Activated T-cell treated with anti-CD3 and anti-CD28 coated beads, Interleukin-2, amount 50 U/mL, for 48 hours (primary cell): Measurements from ENCODE around the gene RPH3AL.
"Not testable (repeated sequence)": the region's sequence is repeated elsewhere in the genome, so short reads cannot be mapped to it uniquely, and the experiment has no call there.

Experiments
- DNase-seq, 2 experiments: peaks; one replicate each; pipeline ENCODE4 v3.0.0-alpha.2; 2020

Gene RPH3AL

GRCh38 chr17:379531-380465, 27.2 kb upstream of the RPH3AL start:
- DNase-seq = no peak

DNA sequence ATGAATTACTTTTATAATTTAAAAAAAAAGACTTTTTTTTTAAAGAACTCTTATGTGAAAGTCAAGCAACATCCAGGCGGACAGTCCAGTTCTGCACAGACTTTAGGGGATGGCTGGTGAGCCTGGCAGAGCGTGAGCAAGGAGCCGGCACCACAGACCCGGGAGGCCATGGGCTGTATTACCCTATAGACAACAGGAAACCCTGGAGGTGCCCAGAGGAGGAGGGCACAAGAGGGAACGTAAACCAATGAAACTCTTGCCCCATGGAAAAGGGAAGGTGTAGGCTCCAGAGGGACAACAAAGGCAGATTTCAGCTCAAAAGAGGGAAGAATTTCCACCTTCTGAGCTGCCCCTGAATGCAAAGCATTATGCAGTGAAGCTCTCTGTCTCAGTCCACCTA, 25.5 kb upstream of the RPH3AL start:
- no peak for DNase-seq

DNA sequence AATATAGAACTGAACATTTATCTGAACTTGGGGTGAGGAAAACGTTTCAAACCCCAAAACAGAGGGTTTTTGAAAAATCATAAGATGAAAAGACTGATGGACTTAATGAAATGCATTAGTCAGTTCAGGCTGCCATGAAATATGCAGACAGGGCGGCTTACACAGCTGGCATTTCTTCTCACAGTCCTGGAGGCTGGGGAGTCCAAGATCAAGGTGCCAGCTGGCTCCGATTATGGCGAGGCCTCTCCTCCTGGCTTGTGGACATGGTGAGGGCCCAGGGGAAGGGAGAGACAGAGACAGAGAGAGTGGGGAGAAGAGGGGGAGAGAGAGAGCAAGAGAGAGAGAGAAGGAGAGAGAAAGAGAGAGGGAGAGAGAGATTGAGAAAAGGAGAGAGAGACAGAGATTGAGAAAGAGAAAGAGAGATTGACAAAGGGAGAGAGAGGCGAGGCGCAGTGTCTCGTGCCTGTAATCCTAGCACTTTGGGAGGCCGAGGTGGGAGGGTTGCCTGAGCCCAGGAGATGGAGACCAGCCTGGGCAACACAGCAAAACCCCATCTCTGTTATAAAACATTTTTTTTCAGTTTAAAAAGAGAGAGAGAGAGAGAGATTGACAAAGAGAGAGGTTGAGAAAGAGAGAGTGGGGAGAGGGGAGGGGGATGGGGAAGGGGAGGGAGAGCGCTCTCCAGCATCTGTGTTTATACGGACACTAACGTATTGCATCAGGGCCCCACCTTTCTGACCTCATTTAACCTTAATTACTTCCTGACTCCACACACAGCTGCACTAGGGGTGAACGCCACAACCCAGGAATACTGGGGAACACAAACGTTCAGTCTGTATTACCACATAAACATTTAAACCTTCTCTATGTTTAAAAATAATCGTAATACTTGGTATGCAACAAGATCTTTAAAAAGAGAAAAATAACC, 24.6 kb upstream of the RPH3AL start:
- no peak for DNase-seq

DNA sequence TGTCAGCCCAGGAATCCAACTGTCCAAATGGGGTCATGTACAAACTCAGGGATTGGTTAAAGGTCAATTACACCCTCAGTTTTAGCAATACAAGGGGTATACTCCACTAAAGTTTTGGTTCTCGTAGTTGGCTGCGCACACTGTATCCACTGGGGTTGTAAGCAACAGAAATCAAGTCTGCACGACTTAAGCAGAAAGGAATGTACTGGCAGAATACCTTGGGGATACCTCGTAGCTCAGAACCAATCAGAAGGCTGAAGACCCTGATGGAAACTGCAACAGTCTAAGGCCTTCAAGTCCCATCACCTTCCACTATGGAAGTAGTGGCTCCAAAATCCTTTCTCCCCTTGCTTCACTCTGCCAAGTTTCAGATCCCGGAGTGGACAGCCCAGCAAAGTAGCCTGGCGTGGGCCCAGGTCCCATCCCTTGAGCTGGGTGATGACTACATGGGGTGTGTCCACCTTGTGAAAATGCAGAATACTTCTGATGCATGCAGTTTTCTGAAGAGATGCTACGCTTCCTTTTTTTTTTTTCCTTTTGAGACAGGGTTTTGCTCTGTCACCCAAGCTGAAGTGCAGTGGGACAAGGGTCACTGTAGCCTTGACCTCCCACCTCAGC, 21.1 kb upstream of the RPH3AL start:
- no peak for DNase-seq

DNA sequence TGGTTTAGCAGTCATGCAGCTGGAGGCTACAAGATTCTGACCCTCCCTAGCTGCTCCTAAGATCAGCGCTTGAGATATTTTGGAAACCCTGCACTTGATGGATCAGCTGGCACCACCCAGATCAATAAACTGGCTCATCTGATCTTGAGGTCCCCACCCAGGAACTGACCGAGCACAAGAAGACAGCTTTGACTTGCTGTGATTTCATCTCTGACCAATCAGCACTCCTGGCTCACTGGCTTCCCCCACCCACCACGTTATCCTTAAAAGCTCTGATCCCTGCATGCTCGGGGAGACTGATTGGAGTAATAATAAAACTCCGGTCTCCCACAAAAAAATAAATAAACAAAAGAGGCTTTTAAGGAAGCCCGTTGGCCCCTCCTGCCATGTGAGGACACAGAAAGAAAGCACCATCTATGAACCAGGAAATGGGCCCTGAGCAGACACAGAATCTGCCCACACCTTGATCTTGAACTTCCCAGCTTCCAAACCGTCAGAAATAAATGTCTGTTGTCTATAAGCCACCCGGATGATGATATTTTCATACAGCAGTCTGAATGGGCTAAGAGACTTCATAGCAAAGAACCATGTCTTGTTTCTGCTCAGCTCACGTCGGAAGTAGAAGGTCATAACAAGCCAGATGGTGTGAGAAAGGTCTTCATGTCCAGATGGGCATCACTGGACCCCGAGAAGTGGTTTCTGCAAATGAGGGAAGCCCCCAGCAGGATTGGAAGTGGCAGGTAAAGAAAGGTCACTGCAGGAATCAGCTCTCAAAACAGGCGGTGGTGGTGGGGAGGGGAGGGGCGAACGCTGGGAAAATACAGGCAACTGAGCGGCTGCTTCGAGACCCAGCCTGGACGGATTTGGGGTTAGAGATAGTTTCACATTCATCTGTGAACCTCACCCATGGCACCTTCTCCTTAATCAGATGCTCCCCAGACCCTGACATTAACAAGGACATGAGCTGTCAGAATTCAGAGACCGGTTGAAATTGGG, 19.8 kb upstream of the RPH3AL start:
- no peak for DNase-seq

GRCh38 chr17:371583-371982, 19.0 kb upstream of the RPH3AL start:
- no peak for DNase-seq

GRCh38 chr17:367656-368055, 15.0 kb upstream of the RPH3AL start:
- DNase-seq = not testable (repeated sequence)

DNA sequence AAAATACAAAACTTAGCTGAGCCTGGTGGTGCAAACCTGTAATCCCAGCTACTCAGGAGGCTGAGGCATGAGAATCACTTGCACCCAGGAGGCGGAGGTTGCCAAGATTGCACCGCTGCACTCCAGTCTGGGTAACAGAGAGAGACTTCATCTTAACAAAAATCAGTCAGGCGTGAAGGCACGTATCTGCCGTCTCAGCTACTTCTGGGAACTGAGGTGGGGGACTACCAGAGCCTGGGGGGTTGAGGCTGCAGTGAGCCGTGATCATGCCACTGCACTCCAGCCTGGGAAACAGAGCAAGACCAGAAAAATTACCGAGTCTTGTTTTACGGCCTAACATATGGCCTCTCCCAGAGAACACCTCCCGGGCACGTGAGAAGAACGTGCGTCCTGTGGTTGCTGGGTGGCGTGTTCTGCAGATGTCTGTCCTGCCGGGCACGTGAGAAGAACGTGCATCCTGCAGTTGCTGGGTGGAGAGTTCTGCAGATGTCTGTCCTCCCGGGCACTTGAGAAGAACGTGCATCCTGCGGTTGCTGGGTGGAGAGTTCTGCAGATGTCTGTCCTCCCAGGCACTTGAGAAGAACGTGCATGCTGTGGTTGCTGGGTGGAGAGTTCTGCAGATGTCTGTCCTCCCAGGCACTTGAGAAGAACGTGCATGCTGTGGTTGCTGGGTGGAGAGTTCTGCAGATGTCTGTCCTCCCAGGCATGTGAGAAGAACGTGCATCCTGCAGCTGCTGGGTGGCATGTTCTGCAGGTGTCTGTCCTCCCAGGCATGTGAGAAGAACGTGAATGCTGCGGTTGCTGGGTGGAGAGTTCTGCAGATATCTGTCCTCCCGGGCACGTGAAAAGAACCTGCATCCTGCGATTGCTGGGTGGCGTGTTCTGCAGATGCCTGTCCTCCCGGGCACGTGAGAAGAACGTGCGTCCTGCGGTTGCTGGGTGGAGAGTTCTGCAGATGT, 14.3 kb upstream of the RPH3AL start:
- not testable (repeated sequence) for DNase-seq

GRCh38 chr17:364766-365165, 12.2 kb upstream of the RPH3AL start:
- no peak for DNase-seq

DNA sequence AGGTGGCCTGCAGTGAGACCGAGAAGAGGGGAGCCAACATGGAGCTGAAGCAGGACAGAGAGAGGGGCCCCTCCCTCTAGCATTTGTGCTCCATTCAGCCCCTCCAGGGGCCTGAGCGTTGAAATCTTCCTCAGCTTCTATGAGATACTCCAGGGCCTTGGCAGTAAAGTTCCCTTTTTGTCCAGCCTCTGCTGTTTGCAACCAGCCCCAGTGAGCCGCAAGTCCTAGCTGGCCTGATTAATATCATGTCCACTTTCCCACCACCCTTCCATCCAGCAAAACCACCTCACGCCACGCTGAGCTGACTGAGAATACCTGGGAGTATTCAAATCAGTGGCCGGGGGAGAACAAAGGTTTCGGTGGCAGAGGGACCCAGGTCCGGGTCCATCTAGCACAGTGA, 11.7 kb upstream of the RPH3AL start:
- DNase-seq = no peak

GRCh38 chr17:362721-363120, 10.1 kb upstream of the RPH3AL start:
- DNase-seq = no peak

GRCh38 chr17:360092-360750, 7.6 kb upstream of the RPH3AL start:
- no peak for DNase-seq

DNA sequence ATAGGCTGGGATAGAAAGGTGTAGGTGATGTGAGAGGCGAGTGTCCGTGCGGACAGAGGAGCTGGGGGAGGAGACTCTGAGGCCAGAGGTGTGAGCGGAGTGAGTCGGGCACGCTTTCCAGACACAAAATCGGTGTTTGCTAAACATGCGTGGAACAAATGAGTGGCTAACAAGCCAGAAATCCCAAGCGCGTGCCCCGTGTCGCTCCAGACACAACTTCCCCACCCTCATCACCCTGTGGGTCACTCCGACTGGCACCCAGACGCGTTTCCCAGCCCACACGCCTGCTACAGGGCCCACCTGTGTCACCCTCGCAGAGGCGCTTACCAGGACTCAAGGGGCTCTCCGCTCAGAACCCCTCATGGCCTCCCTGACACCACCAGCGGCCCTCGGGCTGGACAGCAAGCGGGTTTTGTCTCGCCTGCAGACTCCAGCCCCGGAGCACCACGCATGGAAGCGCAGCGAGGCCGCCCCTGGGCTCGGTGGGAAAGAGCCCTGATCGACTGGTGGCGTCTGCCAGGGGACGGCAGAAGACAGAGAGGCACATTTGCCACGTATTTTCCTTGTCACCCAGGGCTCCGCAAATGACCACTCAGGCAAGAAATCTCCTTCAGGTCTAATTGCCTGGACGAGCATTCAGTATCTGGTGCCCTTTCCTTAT, 6.0 kb upstream of the RPH3AL start:
- no peak for DNase-seq

- DNase-seq = no peak
Measured at GRCh38 chr17:357644-358043, 5.0 kb upstream of the RPH3AL start.

GRCh38 chr17:356671-357434, 4.2 kb upstream of the RPH3AL start:
- DNase-seq = no peak

GRCh38 chr17:354651-355556, 2.3 kb upstream of the RPH3AL start:
- no peak for DNase-seq

DNA sequence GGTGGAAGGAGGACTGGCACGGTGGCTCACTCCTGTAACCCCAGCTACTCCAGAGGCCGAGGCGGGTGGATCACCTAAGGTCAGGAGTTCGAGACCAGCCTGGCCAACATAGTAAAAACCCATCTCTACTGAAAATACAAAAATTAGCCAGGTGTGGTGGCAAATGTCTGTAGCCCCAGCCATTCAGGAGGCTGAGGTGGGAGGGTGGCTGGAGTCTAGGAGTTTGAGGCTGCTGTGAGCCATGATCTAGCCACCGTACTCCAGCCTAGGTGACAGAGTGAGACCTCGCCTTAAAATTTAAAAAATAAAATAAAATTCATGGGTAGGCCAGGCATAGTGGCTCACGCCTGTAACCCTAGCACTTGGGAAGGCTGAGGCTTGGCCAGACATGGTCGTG, 1.2 kb upstream of the RPH3AL start:
- DNase-seq = no peak
